H1 (cell line): ENCODE measurements around the gene RHOG. TPM values are rescaled to one million over a fixed set of nuclear protein-coding genes. Genes with fewer than 3 reads are reported as not detected.

Source experiments
- GABPA ChIP-seq: IDR thresholded peaks from 2 replicates; pipeline ENCODE4 v1.6.1; 2011; ENCODE audit warnings: mild to moderate bottlenecking, low read length, moderate library complexity, borderline replicate concordance; ENCODE audit not compliant: insufficient read depth
- polyA plus RNA-seq, 7 experiments: library from polyadenylated mRNA; depleted of rRNA in 3 of 7; stranded (reverse) in 5 of 7; unstranded in 2 of 7; fragments of >200 nt in 5 of 7; fragments of 200-250 nt in 2 of 7; gene quantifications; 1 replicate in 5 of 7; 2 replicates in 1 of 7; 4 replicates in 1 of 7; pipeline versions ENCODE4 v1.2.1 to v1.2.3, GENCODE V29; 2011 to 2013; ENCODE audit warnings: missing spikeins in 2 of 7, mixed read lengths in 2 of 7
- total RNA-seq: library from RNA; stranded (reverse); fragmentation: NEBNext Ultra II Directional; extraction: Animal tissue kit (Norgen Biotek cat#: 25700); gene quantifications from 2 replicates; pipeline ENCODE4 v1.2.1, GENCODE V29; 2021
- TF ChIP-seq, protein P1 (sequence below): fragments of 300-600 bp; sonication (generic); IDR thresholded peaks from 2 replicates; pipeline ENCODE4 v1.7.1; 2012; ENCODE audit warnings: low read length, moderate library complexity, mild to moderate bottlenecking, inconsistent platforms; ENCODE audit not compliant: insufficient replicate concordance

Gene RHOG
- total and polyA plus RNA-seq, 2 of the 8 experiments (the other 6 are each of a cell fraction or from before 2014, with no cell fraction given) = 28.3 to 69.6 TPM

DNA sequence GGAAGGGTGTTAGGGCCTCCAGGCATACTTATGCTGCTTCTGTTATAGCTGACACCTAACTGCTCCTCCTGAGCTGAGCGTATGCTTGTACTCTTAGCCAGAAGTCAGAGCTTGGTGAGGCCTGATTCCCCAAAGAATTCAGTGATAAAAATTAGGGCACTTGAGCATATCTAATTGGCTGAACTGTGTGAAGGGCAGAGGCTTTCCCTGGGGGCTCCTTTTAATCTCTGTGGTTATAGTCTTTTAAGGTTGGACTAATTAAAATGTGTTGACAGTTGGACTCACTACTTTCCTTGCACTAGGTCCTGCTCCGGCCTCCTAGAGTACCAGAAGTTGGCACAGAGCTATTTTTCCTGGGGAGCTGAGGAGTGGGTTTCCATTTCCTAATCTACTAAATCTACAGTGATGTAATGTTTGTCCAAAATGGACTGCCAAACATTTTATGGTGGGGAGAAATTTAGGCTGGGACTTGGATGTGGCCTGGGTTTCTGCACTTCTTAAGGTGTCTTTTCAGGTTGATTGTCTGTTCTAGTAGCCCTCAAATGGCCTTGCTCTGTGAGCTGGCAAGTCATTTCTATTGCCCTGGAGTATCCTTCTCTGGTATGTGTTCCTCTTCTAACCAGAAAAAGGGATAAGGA lies 33.1 kb upstream of the RHOG start (continued):
- TF ChIP-seq, protein P1, sequence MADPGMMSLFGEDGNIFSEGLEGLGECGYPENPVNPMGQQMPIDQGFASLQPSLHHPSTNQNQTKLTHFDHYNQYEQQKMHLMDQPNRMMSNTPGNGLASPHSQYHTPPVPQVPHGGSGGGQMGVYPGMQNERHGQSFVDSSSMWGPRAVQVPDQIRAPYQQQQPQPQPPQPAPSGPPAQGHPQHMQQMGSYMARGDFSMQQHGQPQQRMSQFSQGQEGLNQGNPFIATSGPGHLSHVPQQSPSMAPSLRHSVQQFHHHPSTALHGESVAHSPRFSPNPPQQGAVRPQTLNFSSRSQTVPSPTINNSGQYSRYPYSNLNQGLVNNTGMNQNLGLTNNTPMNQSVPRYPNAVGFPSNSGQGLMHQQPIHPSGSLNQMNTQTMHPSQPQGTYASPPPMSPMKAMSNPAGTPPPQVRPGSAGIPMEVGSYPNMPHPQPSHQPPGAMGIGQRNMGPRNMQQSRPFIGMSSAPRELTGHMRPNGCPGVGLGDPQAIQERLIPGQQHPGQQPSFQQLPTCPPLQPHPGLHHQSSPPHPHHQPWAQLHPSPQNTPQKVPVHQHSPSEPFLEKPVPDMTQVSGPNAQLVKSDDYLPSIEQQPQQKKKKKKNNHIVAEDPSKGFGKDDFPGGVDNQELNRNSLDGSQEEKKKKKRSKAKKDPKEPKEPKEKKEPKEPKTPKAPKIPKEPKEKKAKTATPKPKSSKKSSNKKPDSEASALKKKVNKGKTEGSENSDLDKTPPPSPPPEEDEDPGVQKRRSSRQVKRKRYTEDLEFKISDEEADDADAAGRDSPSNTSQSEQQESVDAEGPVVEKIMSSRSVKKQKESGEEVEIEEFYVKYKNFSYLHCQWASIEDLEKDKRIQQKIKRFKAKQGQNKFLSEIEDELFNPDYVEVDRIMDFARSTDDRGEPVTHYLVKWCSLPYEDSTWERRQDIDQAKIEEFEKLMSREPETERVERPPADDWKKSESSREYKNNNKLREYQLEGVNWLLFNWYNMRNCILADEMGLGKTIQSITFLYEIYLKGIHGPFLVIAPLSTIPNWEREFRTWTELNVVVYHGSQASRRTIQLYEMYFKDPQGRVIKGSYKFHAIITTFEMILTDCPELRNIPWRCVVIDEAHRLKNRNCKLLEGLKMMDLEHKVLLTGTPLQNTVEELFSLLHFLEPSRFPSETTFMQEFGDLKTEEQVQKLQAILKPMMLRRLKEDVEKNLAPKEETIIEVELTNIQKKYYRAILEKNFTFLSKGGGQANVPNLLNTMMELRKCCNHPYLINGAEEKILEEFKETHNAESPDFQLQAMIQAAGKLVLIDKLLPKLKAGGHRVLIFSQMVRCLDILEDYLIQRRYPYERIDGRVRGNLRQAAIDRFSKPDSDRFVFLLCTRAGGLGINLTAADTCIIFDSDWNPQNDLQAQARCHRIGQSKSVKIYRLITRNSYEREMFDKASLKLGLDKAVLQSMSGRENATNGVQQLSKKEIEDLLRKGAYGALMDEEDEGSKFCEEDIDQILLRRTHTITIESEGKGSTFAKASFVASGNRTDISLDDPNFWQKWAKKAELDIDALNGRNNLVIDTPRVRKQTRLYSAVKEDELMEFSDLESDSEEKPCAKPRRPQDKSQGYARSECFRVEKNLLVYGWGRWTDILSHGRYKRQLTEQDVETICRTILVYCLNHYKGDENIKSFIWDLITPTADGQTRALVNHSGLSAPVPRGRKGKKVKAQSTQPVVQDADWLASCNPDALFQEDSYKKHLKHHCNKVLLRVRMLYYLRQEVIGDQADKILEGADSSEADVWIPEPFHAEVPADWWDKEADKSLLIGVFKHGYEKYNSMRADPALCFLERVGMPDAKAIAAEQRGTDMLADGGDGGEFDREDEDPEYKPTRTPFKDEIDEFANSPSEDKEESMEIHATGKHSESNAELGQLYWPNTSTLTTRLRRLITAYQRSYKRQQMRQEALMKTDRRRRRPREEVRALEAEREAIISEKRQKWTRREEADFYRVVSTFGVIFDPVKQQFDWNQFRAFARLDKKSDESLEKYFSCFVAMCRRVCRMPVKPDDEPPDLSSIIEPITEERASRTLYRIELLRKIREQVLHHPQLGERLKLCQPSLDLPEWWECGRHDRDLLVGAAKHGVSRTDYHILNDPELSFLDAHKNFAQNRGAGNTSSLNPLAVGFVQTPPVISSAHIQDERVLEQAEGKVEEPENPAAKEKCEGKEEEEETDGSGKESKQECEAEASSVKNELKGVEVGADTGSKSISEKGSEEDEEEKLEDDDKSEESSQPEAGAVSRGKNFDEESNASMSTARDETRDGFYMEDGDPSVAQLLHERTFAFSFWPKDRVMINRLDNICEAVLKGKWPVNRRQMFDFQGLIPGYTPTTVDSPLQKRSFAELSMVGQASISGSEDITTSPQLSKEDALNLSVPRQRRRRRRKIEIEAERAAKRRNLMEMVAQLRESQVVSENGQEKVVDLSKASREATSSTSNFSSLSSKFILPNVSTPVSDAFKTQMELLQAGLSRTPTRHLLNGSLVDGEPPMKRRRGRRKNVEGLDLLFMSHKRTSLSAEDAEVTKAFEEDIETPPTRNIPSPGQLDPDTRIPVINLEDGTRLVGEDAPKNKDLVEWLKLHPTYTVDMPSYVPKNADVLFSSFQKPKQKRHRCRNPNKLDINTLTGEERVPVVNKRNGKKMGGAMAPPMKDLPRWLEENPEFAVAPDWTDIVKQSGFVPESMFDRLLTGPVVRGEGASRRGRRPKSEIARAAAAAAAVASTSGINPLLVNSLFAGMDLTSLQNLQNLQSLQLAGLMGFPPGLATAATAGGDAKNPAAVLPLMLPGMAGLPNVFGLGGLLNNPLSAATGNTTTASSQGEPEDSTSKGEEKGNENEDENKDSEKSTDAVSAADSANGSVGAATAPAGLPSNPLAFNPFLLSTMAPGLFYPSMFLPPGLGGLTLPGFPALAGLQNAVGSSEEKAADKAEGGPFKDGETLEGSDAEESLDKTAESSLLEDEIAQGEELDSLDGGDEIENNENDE = no peak
- no peak for TF ChIP-seq GABPA
